Measurements from ENCODE around the gene GNAQ. TPM values are rescaled to one million over a fixed set of nuclear protein-coding genes. Genes with fewer than 3 reads are reported as not detected.

The GNAQ gene
- total and polyA plus RNA-seq, 2 experiments from 2014 or later: 25.7 to 47.9 TPM

DNA sequence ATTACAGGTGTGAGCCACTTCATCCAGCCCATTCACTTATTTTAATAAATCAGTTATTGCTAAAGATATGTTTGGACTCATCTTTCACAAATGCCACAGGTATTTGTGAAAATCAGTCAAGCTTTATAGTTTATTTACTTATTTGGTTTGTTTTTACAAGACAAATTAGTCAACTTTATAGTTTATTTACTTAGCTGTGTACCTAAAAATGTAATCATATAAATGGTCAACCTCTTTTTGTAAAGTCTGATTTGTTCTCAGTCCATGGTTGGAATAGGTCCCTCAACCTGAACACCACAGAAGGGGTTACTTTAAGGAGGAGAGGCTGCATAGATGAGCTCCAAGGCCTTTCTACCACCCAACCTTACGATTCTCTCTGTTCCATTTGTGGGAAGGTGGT, 80.2 kb downstream of the GNAQ start:
- H2AFZ ChIP-seq: no peak overlapping the region
- H3K36me3 ChIP-seq (replicated peaks; ENCODE audit: insufficient read depth, low read depth): no peaks in the 10 kb centered on the region
- no peaks in the 10 kb centered on the region for H3K9me3 ChIP-seq (ENCODE audit: low read depth)
- H3K9me2 ChIP-seq (replicated peaks; ENCODE audit: insufficient read depth): no peaks in the 10 kb centered on the region
- H3K27ac ChIP-seq: no peak overlapping the region
- 90% methylated on average over 1 of the region's 1 CpG for WGBS (ENCODE audit: low lambda C conversion rate, missing lambda C conversion rate)
- H3K79me2 ChIP-seq: peaks cover 98% of the 10 kb centered on the region
- no peaks in the 10 kb centered on the region for H3K27me3 ChIP-seq
- H3K4me2 ChIP-seq: no peak overlapping the region
- H3K4me1 ChIP-seq (ENCODE audit: insufficient read depth): peaks cover 19% of the 10 kb centered on the region
- no peak for DNase-seq (ENCODE audit: low spot score)
- H3K4me3 ChIP-seq: no peak overlapping the region
- peaks cover 28% of the 10 kb centered on the region for H4K20me1 ChIP-seq (ENCODE audit: insufficient read depth, poor library complexity, severe bottlenecking)
- TF ChIP-seq EZH2 (IDR thresholded peaks at IDR 0.05; ENCODE audit: borderline replicate concordance) (no peak), EZH2phosphoT487 (IDR thresholded peaks at IDR 0.05; ENCODE audit: low read depth, severe bottlenecking, unreplicated experiment) (no peak)
- TF ChIP-seq, protein P1, sequence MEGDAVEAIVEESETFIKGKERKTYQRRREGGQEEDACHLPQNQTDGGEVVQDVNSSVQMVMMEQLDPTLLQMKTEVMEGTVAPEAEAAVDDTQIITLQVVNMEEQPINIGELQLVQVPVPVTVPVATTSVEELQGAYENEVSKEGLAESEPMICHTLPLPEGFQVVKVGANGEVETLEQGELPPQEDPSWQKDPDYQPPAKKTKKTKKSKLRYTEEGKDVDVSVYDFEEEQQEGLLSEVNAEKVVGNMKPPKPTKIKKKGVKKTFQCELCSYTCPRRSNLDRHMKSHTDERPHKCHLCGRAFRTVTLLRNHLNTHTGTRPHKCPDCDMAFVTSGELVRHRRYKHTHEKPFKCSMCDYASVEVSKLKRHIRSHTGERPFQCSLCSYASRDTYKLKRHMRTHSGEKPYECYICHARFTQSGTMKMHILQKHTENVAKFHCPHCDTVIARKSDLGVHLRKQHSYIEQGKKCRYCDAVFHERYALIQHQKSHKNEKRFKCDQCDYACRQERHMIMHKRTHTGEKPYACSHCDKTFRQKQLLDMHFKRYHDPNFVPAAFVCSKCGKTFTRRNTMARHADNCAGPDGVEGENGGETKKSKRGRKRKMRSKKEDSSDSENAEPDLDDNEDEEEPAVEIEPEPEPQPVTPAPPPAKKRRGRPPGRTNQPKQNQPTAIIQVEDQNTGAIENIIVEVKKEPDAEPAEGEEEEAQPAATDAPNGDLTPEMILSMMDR (IDR thresholded peaks at IDR 0.05; ENCODE audit: poor library complexity): no peak

DNA sequence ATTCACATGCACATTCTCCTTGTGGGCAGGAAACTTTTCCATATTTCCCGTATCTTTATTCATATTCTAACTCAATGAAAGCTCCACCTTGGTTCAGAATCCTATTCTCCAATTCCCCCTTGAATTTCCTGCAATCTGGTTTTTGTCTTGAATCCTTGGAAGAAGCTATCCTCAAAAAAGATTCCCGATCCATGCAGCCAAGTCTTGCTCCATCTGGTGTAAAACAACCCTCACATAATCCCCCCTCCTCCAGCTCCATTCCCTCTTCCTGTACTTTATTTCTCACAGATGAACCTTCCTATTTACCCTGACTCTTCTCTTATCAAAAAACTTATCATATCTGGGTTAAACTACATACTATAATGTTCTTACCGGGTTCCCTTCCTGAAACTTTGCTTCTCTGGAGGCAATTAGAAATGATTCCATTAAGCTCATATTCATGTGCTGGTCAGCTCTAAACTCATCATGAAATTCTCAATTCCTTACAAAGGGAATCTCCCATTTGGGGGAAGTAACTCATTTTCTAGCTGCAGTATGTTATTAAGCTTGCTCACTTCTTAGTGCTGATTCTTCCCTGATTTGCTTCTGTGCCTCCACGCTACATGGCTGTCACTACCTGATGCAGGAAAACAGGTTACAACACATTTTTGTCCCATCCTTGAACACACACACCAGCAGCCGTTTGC, 81.7 kb downstream of the GNAQ start:
- no peak for TF ChIP-seq EZH2phosphoT487 (IDR thresholded peaks at IDR 0.05; ENCODE audit: low read depth, severe bottlenecking, unreplicated experiment)
- TF ChIP-seq EZH2 (IDR thresholded peaks at IDR 0.05; ENCODE audit: borderline replicate concordance): no peak
- TF ChIP-seq, protein P1 (IDR thresholded peaks at IDR 0.05; ENCODE audit: poor library complexity): no peak

DNA sequence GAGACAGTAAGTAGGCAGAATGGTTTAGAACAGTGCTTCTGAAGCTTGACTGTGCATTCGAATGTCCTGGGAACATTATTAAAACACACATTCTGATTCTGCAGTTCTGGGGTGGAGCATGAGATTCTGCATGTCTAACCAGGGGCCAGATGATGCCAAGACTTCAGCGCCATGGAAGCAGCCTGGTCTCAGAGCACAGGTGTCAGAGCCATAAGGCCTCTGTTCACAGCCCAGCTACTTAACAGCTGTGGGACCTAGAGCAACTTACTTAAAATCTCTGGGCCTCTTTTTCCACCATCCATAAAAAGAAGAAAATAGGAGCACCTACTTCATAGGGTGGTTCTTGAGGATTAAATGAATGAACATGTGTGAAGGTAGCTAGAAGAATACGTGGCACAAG, 84.0 kb downstream of the GNAQ start:
- Histone ChIP-seq H3K27ac (no peak overlapping the region), H2AFZ (no peak overlapping the region), H3K4me1 (ENCODE audit: insufficient read depth) (peaks cover 42% of the 10 kb centered on the region), H3K36me3 (replicated peaks; ENCODE audit: insufficient read depth, low read depth) (no peaks in the 10 kb centered on the region), H3K9me2 (replicated peaks; ENCODE audit: insufficient read depth) (no peaks in the 10 kb centered on the region), H3K9me3 (ENCODE audit: low read depth) (no peaks in the 10 kb centered on the region), H4K20me1 (ENCODE audit: insufficient read depth, poor library complexity, severe bottlenecking) (peaks cover 25% of the 10 kb centered on the region), H3K4me2 (no peak overlapping the region), H3K4me3 (no peak overlapping the region), H3K27me3 (no peaks in the 10 kb centered on the region), H3K79me2 (peaks cover 88% of the 10 kb centered on the region)
- no peak for DNase-seq (ENCODE audit: low spot score)
- WGBS (ENCODE audit: low lambda C conversion rate, missing lambda C conversion rate): 98% methylated on average over 3 of the region's 3 CpGs
- TF ChIP-seq EZH2 (IDR thresholded peaks at IDR 0.05; ENCODE audit: borderline replicate concordance) (no peak), EZH2phosphoT487 (IDR thresholded peaks at IDR 0.05; ENCODE audit: low read depth, severe bottlenecking, unreplicated experiment) (no peak)
- TF ChIP-seq, protein P1 (IDR thresholded peaks at IDR 0.05; ENCODE audit: poor library complexity): no peak

More for the DNA sequence above, 81.7 kb downstream of the GNAQ start:
- Histone ChIP-seq H3K4me3 (no peak overlapping the region), H2AFZ (no peak overlapping the region), H3K9me2 (replicated peaks; ENCODE audit: insufficient read depth) (no peaks in the 10 kb centered on the region), H4K20me1 (ENCODE audit: insufficient read depth, poor library complexity, severe bottlenecking) (peaks cover 32% of the 10 kb centered on the region), H3K27me3 (no peaks in the 10 kb centered on the region), H3K4me2 (no peak overlapping the region), H3K36me3 (replicated peaks; ENCODE audit: insufficient read depth, low read depth) (no peaks in the 10 kb centered on the region), H3K4me1 (ENCODE audit: insufficient read depth) (peaks cover 33% of the 10 kb centered on the region), H3K79me2 (peaks cover 90% of the 10 kb centered on the region), H3K9me3 (ENCODE audit: low read depth) (no peaks in the 10 kb centered on the region), H3K27ac (no peak overlapping the region)
- DNase-seq (ENCODE audit: low spot score): no peak
- 71% methylated on average over 5 of the region's 5 CpGs for whole genome bisulfite sequencing (ENCODE audit: low lambda C conversion rate, missing lambda C conversion rate)
